GM06990 (cell line): ENCODE data around the gene BNIP5.

Experiments used
- DNase-seq: peaks from one replicate; pipeline ENCODE4 v3.0.0-alpha.2; 2011; ENCODE audit not compliant: insufficient read length; ENCODE audit errors: extremely low read depth
- H3K27me3 ChIP-seq: replicated peaks from 2 replicates; pipeline ENCODE4 v1.6.0; 2011; ENCODE audit warnings: low read length; ENCODE audit not compliant: control insufficient read depth, insufficient read depth
- H3K36me3 ChIP-seq: 2 replicates; pipeline ENCODE4 v1.5.1; 2011; ENCODE audit warnings: low read length; ENCODE audit not compliant: control insufficient read depth, insufficient read depth
- H3K4me3 ChIP-seq: replicated peaks from 2 replicates; pipeline ENCODE4 v1.5.1; 2011; ENCODE audit warnings: low read depth, mild to moderate bottlenecking, control low read depth, low read length
- TF ChIP-seq, protein P1 (sequence below): IDR thresholded peaks from 2 replicates; pipeline ENCODE4 v1.5.1; 2011; ENCODE audit warnings: low read length, control low read depth, mild to moderate bottlenecking, inconsistent platforms; ENCODE audit not compliant: insufficient read depth, poor library complexity, severe bottlenecking

BNIP5 gene

DNA sequence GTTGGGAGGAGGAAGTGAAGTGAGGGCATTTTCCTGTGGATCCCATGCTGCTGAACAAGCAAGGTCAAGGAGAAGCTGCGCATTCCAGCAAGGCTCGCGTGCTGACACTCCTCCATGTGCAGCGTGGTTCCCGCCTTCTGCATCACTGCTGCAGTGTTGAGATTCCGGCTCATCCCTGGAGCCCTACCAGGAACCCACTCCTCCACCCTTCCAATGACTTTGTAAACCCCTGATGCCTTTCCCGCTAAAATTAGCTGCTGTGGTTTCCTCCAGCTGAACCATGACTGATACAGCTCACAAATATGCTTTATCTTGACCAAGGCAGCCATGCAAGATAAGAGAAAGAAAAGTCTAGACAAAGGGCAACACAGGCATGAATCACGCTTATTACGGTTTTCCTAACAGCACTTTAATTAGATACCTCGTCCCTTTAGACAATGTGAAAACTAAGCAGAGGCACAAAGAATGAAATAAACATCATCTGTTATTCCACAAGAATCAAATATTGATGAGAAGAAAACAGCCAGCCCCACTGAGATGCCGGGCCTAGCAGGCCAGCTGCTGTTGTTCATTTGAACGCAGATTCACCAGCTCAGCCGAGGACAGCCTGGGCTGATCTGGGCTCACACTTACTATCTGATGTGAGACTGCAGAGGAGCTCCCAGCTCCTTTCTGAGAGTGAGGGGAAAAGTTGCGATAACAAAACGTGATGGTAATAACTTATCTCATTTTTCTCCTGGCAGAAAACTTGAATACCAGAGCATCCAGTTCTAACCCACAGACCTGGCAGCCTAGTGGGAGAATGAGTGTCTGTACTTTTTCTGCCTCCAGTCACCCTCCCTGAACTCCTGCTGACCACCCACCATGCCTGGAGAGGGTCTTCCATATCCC, 14.2 kb upstream of the BNIP5 start:
- Histone ChIP-seq H3K4me3 (no peak overlapping the region), H3K27me3 (no peaks in the 10 kb centered on the region), H3K36me3 (no peaks in the 10 kb centered on the region)
- TF ChIP-seq, protein P1, sequence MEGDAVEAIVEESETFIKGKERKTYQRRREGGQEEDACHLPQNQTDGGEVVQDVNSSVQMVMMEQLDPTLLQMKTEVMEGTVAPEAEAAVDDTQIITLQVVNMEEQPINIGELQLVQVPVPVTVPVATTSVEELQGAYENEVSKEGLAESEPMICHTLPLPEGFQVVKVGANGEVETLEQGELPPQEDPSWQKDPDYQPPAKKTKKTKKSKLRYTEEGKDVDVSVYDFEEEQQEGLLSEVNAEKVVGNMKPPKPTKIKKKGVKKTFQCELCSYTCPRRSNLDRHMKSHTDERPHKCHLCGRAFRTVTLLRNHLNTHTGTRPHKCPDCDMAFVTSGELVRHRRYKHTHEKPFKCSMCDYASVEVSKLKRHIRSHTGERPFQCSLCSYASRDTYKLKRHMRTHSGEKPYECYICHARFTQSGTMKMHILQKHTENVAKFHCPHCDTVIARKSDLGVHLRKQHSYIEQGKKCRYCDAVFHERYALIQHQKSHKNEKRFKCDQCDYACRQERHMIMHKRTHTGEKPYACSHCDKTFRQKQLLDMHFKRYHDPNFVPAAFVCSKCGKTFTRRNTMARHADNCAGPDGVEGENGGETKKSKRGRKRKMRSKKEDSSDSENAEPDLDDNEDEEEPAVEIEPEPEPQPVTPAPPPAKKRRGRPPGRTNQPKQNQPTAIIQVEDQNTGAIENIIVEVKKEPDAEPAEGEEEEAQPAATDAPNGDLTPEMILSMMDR, result no peak
- no peak for DNase-seq

DNA sequence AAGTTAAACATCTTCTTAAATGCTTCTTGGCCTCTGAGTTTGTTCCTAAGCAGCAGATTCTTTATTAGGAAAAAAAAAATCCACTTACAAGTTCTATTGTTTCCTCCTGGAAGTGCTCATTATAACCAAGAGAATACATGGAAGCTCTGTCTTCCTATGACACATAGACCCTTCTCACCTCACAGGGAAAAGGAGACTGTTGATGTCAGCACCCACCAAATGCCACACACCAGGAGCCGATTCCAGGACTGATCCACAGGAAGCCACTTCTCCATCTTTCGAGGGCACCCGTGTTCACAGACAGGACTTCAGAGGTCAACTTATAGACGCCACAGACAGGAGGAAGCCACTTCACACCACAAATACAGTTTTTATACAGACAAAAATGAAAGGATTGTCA, 13.4 kb upstream of the BNIP5 start:
- TF ChIP-seq, protein P1, result no peak
- no peak overlapping the region for H3K4me3 ChIP-seq

DNA sequence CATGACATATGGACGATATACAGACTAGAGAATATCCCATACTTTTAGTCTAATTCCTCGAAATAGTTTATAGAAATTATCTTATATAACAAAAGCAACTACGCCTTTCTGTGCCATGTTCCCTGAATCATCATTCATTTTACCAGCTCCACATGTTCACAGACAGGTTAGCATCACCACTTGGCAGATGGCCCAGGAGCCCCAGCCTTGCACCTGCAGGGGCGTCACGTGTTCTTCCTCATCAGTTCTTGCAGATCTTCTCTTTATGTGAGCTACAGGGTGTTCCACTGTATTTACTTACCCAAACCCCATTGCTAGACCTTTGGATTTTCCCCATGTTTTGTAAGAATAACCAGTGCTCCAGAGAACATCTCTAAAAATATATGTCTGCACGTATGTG, 12.6 kb upstream of the BNIP5 start:
- no peaks in the 10 kb centered on the region for H3K36me3 ChIP-seq
- DNase-seq, result no peak
- H3K4me3 ChIP-seq, result no peak overlapping the region
- H3K27me3 ChIP-seq, result no peaks in the 10 kb centered on the region
- TF ChIP-seq, protein P1, result no peak

More for the DNA sequence above, 13.4 kb upstream of the BNIP5 start:
- Histone ChIP-seq H3K27me3 (no peaks in the 10 kb centered on the region), H3K36me3 (no peaks in the 10 kb centered on the region)
- DNase-seq, result no peak

DNA sequence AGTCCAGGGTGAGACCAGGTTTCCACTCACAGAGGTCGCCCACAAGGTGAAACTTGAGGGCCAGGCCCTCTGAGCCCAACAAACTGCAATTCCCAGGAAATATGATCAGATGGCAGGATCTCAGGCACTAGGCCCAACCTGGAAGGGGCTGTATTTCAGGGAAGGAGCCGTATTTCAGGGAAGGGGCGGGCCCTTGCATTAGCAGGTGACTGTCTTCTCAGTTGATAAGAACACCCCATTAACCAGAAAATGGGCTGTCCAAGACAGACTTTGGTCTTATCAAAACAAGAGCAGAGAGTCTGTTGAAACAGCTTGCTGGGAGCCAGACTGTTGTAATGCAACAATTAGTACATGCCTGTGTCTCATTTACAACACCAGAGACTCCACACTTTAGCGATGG, 10.9 kb upstream of the BNIP5 start:
- H3K36me3 ChIP-seq, result no peaks in the 10 kb centered on the region
- TF ChIP-seq, protein P1, result no peak
- no peak overlapping the region for H3K4me3 ChIP-seq
- DNase-seq, result no peak
- no peaks in the 10 kb centered on the region for H3K27me3 ChIP-seq

DNA sequence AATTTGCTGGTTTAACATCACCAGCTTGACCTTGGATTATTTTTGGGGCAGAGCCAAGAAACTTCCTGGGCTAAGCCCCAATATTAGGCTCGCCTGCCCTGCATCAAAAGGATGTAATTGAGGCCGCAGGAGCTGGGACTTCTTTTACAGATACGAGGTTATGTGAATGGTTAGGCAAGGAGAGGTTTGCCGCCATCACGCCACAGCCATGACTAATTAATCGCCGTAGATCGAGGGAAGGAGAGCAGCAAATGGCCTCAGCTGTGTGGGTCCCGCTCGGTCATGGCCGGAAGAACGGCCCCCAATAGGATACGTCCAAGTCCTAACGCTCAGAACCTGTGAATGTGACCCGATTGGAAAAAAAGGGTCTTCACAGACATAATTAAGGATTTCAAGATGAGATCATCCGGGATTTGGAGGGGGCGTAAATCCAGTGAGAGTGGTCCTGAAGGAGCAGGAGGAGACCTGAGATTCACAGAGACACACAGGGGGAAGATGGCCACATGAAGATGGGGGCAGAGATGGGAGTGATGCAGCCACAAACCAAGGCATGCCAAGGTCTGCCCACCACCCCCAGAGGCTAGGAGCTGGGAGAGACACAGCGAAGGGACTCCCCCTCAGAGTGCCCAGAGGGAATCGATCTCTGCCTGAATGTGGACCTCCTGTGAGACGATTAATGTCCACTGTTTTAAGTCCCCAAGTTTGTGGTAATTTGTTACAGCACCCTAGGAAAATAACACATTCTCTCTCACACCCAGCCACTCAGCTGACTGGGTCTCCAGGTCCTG, 10.0 kb upstream of the BNIP5 start:
- H3K4me3 ChIP-seq, result no peak overlapping the region
- no peak for DNase-seq
- TF ChIP-seq, protein P1, result no peak
- H3K36me3 ChIP-seq, result no peaks in the 10 kb centered on the region
- H3K27me3 ChIP-seq, result no peaks in the 10 kb centered on the region
